WTC11 (cell line): ENCODE measurements around the gene YAP1. TPM values are rescaled to one million over a fixed set of nuclear protein-coding genes. Genes with fewer than 3 reads are reported as not detected.
A peak's percentile ranks its signal among the peaks of the same experiment; 100 is the strongest.

Experiments
- ATAC-seq: fragments of 200-7000 bp; cut with Tn5 transposase; 2 replicates; pipeline ENCODE4 v1.10.0; 2021; ENCODE audit warnings: mild to moderate bottlenecking, moderate library complexity
- CTCF ChIA-PET: fragments of 300-600 bp; sonication (Branson Sonifier 250); formaldehyde crosslinking; loops from one replicate; lab custom pipeline; 2021; ENCODE audit warnings: antibody characterized with exemption; lab: Charles Lee
- POLR2A ChIA-PET: fragments of 350-600 bp; sonication (Branson Sonifier 250); formaldehyde crosslinking; loops from one replicate; lab custom pipeline; 2021; ENCODE audit warnings: antibody characterized with exemption; lab: Charles Lee
- DNase-seq: peaks from one replicate; pipeline ENCODE4 v3.0.0; 2021; ENCODE audit warnings: low spot score
- H3K27ac Mint-ChIP-seq: 2 replicates; pipeline ENCODE4 v1.8.0; 2021; ENCODE audit warnings: mixed read lengths
- H3K27me3 Mint-ChIP-seq: 2 replicates; pipeline ENCODE4 v1.8.0; 2021; ENCODE audit warnings: low read depth, mild to moderate bottlenecking, moderate library complexity, mixed read lengths
- H3K36me3 Mint-ChIP-seq: 2 replicates; pipeline ENCODE4 v1.8.0; 2021; ENCODE audit warnings: mixed read lengths
- H3K4me1 Mint-ChIP-seq: 2 replicates; pipeline ENCODE4 v1.8.0; 2022; ENCODE audit warnings: mixed read lengths
- H3K4me3 Mint-ChIP-seq: 2 replicates; pipeline ENCODE4 v1.8.0; 2021; ENCODE audit warnings: mild to moderate bottlenecking, moderate library complexity, mixed read lengths
- H3K9me3 Mint-ChIP-seq: 2 replicates; pipeline ENCODE4 v1.8.0; 2021; ENCODE audit warnings: mixed read lengths
- AR ChIP-seq: fragments of 250-450 bp; sonication (Bioruptor Pico); IDR thresholded peaks from 2 replicates; pipeline ENCODE4 v1.9.0; 2021; ENCODE audit warnings: mild to moderate bottlenecking
- CREB1 ChIP-seq: sonication (generic); formaldehyde crosslinking; IDR thresholded peaks from 2 replicates; pipeline ENCODE4 v1.8.0; 2023; ENCODE audit warnings: mild to moderate bottlenecking, missing genetic modification reagents
- ESRRA ChIP-seq: sonication (generic); formaldehyde crosslinking; IDR thresholded peaks from 2 replicates; pipeline ENCODE4 v1.8.1; 2022; ENCODE audit warnings: mild to moderate bottlenecking, missing genetic modification reagents, borderline replicate concordance
- FOXP4 ChIP-seq: sonication (generic); formaldehyde crosslinking; IDR thresholded peaks from 2 replicates; pipeline ENCODE4 v1.8.0; 2022; ENCODE audit warnings: mild to moderate bottlenecking, missing genetic modification reagents
- NFATC4 ChIP-seq: fragments of 250-450 bp; sonication (Bioruptor Pico); IDR thresholded peaks from 2 replicates; pipeline ENCODE4 v1.9.0; 2021; ENCODE audit warnings: mild to moderate bottlenecking
- PRRX2 ChIP-seq: fragments of 250-450 bp; sonication (Bioruptor Pico); IDR thresholded peaks from 2 replicates; pipeline ENCODE4 v1.8.0; 2021; ENCODE audit warnings: mild to moderate bottlenecking
- SMAD4 ChIP-seq: sonication (generic); formaldehyde crosslinking; IDR thresholded peaks from 2 replicates; pipeline ENCODE4 v1.8.0; 2022; ENCODE audit warnings: mild to moderate bottlenecking, missing genetic modification reagents
- SP1 ChIP-seq: sonication (generic); formaldehyde crosslinking; conservative IDR thresholded peaks from 2 replicates; pipeline ENCODE4 v1.8.1; 2022; ENCODE audit warnings: missing genetic modification reagents
- ZBTB21 ChIP-seq: sonication (generic); formaldehyde crosslinking; IDR thresholded peaks from 2 replicates; pipeline ENCODE4 v1.8.1; 2023; ENCODE audit warnings: mild to moderate bottlenecking, missing genetic modification reagents, borderline replicate concordance
- ZNF281 ChIP-seq: sonication (generic); formaldehyde crosslinking; IDR thresholded peaks from 2 replicates; pipeline ENCODE4 v1.8.0; 2023; ENCODE audit warnings: mild to moderate bottlenecking, missing genetic modification reagents
- ZNF423 ChIP-seq: fragments of 250-450 bp; sonication (Bioruptor Pico); IDR thresholded peaks from 2 replicates; pipeline ENCODE4 v2.1.2; 2022; ENCODE audit warnings: mild to moderate bottlenecking, moderate library complexity
- total RNA-seq: library from RNA; stranded (reverse); gene quantifications from 3 replicates; pipeline ENCODE4 v1.2.3, GENCODE V29; 2021
- TF ChIP-seq, protein P1 (sequence below): sonication (generic); formaldehyde crosslinking; IDR thresholded peaks from 2 replicates; pipeline ENCODE4 v1.8.0; 2023; ENCODE audit warnings: missing genetic modification reagents
- TF ChIP-seq, protein P2 (sequence below): fragments of 250-450 bp; sonication (Bioruptor Pico); IDR thresholded peaks from 2 replicates; pipeline ENCODE4 v2.1.2; 2022; ENCODE audit warnings: mild to moderate bottlenecking, moderate library complexity
- TF ChIP-seq, protein P3 (sequence below): sonication (generic); formaldehyde crosslinking; IDR thresholded peaks from 2 replicates; pipeline ENCODE4 v1.8.0; 2022; ENCODE audit warnings: mild to moderate bottlenecking, missing genetic modification reagents
- TF ChIP-seq, protein P4 (sequence below): sonication (generic); formaldehyde crosslinking; IDR thresholded peaks from 2 replicates; pipeline ENCODE4 v1.8.1; 2023; ENCODE audit warnings: mild to moderate bottlenecking, missing genetic modification reagents, borderline replicate concordance

The YAP1 gene
- total RNA-seq, 1 experiment from 2014 or later, result 88.7 TPM

GRCh38 chr11:102158164-102158735 is 48.0 kb downstream of the YAP1 start:
- DNase-seq (no peak), ATAC-seq (no peak)
- Mint-ChIP-seq H3K4me1 (peaks cover 41% of the 10 kb centered on the region), H3K27me3 (no peaks in the 10 kb centered on the region), H3K9me3 (no peaks in the 10 kb centered on the region), H3K36me3 (0 out of 2 replicates have a peak, but pooled peaks cover under 1% of the 10 kb centered on the region), H3K27ac (peak overlapping the region; percentile 30; the same call in 1 of the 2 replicates), H3K4me3 (no peak overlapping the region)
- POLR2A ChIA-PET, result interaction anchor here (1.0 kb wide), 1 partner anchor 88 kb away, joined by 3 read pairs; no protein-coding TSS in a partner anchor
- CTCF ChIA-PET, result interaction anchor here (1.6 kb wide), 1 partner anchor 96 kb away, joined by 4 read pairs; no protein-coding TSS in a partner anchor
- no peak for TF ChIP-seq ESRRA (CRISPR knock-in tag)
- TF ChIP-seq, protein P1, sequence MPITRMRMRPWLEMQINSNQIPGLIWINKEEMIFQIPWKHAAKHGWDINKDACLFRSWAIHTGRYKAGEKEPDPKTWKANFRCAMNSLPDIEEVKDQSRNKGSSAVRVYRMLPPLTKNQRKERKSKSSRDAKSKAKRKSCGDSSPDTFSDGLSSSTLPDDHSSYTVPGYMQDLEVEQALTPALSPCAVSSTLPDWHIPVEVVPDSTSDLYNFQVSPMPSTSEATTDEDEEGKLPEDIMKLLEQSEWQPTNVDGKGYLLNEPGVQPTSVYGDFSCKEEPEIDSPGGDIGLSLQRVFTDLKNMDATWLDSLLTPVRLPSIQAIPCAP (CRISPR knock-in tag), result no peak
- no peak for TF ChIP-seq NFATC4 (CRISPR knock-in tag)
- TF ChIP-seq, protein P2, sequence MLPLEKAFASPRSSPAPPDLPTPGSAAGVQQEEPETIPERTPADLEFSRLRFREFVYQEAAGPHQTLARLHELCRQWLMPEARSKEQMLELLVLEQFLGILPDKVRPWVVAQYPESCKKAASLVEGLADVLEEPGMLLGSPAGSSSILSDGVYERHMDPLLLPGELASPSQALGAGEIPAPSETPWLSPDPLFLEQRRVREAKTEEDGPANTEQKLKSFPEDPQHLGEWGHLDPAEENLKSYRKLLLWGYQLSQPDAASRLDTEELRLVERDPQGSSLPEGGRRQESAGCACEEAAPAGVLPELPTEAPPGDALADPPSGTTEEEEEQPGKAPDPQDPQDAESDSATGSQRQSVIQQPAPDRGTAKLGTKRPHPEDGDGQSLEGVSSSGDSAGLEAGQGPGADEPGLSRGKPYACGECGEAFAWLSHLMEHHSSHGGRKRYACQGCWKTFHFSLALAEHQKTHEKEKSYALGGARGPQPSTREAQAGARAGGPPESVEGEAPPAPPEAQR (CRISPR knock-in tag), result no peak
- no peak for TF ChIP-seq PRRX2 (CRISPR knock-in tag)
- no peak for TF ChIP-seq ZNF423 (CRISPR knock-in tag)
- TF ChIP-seq ZBTB21, result no peak
- TF ChIP-seq SMAD4 (CRISPR knock-in tag), result no peak
- TF ChIP-seq, protein P3, sequence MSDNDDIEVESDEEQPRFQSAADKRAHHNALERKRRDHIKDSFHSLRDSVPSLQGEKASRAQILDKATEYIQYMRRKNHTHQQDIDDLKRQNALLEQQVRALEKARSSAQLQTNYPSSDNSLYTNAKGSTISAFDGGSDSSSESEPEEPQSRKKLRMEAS, result no peak
- TF ChIP-seq, protein P4, sequence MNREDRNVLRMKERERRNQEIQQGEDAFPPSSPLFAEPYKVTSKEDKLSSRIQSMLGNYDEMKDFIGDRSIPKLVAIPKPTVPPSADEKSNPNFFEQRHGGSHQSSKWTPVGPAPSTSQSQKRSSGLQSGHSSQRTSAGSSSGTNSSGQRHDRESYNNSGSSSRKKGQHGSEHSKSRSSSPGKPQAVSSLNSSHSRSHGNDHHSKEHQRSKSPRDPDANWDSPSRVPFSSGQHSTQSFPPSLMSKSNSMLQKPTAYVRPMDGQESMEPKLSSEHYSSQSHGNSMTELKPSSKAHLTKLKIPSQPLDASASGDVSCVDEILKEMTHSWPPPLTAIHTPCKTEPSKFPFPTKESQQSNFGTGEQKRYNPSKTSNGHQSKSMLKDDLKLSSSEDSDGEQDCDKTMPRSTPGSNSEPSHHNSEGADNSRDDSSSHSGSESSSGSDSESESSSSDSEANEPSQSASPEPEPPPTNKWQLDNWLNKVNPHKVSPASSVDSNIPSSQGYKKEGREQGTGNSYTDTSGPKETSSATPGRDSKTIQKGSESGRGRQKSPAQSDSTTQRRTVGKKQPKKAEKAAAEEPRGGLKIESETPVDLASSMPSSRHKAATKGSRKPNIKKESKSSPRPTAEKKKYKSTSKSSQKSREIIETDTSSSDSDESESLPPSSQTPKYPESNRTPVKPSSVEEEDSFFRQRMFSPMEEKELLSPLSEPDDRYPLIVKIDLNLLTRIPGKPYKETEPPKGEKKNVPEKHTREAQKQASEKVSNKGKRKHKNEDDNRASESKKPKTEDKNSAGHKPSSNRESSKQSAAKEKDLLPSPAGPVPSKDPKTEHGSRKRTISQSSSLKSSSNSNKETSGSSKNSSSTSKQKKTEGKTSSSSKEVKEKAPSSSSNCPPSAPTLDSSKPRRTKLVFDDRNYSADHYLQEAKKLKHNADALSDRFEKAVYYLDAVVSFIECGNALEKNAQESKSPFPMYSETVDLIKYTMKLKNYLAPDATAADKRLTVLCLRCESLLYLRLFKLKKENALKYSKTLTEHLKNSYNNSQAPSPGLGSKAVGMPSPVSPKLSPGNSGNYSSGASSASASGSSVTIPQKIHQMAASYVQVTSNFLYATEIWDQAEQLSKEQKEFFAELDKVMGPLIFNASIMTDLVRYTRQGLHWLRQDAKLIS (CRISPR knock-in tag), result no peak
- TF ChIP-seq ZNF281 (CRISPR knock-in tag), result no peak
- no peak for TF ChIP-seq SP1

DNA sequence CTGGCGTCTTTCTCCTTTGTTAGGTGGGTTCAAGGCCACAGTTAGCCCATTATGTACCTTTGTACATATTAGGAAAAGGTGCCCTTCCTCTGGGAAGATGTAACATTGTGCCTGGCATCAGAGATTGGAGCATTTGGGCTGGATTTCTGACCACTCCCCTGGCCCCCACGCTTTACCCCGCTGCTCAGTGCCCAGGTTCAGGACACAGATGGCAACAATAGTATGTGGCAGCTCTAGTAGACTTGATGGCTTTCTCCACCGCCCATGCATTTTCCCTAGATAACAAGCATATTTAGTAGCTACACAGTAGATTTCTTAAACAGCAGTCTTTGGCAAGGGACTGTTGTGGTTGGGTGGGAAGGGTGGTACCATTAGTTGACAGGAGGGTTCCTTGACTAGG is 53.1 kb downstream of the YAP1 start:
- no peak for ATAC-seq
- Mint-ChIP-seq H3K36me3 (peaks cover 13% of the 10 kb centered on the region), H3K4me1 (peaks cover 28% of the 10 kb centered on the region), H3K27me3 (no peaks in the 10 kb centered on the region), H3K4me3 (no peak overlapping the region), H3K9me3 (no peaks in the 10 kb centered on the region), H3K27ac (0 out of 2 replicates have a peak overlapping the region, but pooled peaks have one; percentile 45)
- no peak for DNase-seq
- CTCF ChIA-PET, result no interaction called here
- TF ChIP-seq FOXP4 (CRISPR knock-in tag) (no peak), CREB1 (CRISPR knock-in tag) (no peak), AR (CRISPR knock-in tag) (no peak)
- POLR2A ChIA-PET, result no interaction called here
